ENCODE data around the gene PTPRF. TPM values are rescaled to one million over a fixed set of nuclear protein-coding genes. Genes with fewer than 3 reads are reported as not detected.

PTPRF gene
- polyA plus RNA-seq, 1 experiment: 68.3 TPM

DNA sequence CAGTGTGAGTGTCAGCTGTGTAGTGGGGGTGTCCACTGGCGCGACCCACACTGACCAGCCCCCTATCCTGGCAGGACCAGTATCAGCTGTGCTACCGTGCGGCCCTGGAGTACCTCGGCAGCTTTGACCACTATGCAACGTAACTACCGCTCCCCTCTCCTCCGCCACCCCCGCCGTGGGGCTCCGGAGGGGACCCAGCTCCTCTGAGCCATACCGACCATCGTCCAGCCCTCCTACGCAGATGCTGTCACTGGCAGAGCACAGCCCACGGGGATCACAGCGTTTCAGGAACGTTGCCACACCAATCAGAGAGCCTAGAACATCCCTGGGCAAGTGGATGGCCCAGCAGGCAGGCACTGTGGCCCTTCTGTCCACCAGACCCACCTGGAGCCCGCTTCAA is 91.2 kb downstream of the PTPRF start:
- TF ChIP-seq, protein P1, sequence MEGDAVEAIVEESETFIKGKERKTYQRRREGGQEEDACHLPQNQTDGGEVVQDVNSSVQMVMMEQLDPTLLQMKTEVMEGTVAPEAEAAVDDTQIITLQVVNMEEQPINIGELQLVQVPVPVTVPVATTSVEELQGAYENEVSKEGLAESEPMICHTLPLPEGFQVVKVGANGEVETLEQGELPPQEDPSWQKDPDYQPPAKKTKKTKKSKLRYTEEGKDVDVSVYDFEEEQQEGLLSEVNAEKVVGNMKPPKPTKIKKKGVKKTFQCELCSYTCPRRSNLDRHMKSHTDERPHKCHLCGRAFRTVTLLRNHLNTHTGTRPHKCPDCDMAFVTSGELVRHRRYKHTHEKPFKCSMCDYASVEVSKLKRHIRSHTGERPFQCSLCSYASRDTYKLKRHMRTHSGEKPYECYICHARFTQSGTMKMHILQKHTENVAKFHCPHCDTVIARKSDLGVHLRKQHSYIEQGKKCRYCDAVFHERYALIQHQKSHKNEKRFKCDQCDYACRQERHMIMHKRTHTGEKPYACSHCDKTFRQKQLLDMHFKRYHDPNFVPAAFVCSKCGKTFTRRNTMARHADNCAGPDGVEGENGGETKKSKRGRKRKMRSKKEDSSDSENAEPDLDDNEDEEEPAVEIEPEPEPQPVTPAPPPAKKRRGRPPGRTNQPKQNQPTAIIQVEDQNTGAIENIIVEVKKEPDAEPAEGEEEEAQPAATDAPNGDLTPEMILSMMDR (IDR thresholded peaks at IDR 0.05; ENCODE audit: low read depth, low read length): no peak
- no peaks in the 10 kb centered on the region for H3K27me3 ChIP-seq (ENCODE audit: control insufficient read depth, insufficient read depth, low read length)
- no peak overlapping the region for H3K27ac ChIP-seq (ENCODE audit: low read depth, low read length)
- DNase-seq (ENCODE audit: low read depth, low spot score): no peak
- POLR2A ChIA-PET: no interaction called here
- CTCF ChIA-PET: no interaction called here
- H3K4me3 ChIP-seq (ENCODE audit: low read depth, low read length): no peak overlapping the region
- no peaks in the 10 kb centered on the region for H3K9me3 ChIP-seq (ENCODE audit: control insufficient read depth, insufficient read depth, low read length)

DNA sequence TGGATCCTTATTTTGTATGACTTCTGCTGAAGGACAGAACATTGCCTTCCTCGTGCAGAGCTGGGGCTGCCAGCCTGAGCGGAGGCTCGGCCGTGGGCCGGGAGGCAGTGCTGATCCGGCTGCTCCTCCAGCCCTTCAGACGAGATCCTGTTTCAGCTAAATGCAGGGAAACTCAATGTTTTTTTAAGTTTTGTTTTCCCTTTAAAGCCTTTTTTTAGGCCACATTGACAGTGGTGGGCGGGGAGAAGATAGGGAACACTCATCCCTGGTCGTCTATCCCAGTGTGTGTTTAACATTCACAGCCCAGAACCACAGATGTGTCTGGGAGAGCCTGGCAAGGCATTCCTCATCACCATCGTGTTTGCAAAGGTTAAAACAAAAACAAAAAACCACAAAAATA is 91.8 kb downstream of the PTPRF start:
- Histone ChIP-seq H3K4me3 (ENCODE audit: low read depth, low read length) (no peak overlapping the region), H3K9me3 (ENCODE audit: control insufficient read depth, insufficient read depth, low read length) (no peaks in the 10 kb centered on the region), H3K27ac (ENCODE audit: low read depth, low read length) (no peak overlapping the region), H3K27me3 (ENCODE audit: control insufficient read depth, insufficient read depth, low read length) (no peaks in the 10 kb centered on the region)
- no peak for DNase-seq (ENCODE audit: low read depth, low spot score)
- TF ChIP-seq, protein P1 (IDR thresholded peaks at IDR 0.05; ENCODE audit: low read depth, low read length): no peak
- CTCF ChIA-PET: no interaction called here
- POLR2A ChIA-PET: no interaction called here

DNA sequence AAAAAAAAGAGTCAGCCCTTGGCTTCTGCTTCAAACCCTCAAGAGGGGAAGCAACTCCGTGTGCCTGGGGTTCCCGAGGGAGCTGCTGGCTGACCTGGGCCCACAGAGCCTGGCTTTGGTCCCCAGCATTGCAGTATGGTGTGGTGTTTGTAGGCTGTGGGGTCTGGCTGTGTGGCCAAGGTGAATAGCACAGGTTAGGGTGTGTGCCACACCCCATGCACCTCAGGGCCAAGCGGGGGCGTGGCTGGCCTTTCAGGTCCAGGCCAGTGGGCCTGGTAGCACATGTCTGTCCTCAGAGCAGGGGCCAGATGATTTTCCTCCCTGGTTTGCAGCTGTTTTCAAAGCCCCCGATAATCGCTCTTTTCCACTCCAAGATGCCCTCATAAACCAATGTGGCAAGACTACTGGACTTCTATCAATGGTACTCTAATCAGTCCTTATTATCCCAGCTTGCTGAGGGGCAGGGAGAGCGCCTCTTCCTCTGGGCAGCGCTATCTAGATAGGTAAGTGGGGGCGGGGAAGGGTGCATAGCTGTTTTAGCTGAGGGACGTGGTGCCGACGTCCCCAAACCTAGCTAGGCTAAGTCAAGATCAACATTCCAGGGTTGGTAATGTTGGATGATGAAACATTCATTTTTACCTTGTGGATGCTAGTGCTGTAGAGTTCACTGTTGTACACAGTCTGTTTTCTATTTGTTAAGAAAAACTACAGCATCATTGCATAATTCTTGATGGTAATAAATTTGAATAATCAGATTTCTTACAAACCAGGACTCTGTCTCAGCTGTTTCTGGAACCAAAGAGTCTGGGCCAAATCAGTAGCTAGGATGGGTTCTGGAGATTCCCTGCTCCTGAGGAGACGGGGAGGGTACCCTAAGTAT is 92.5 kb downstream of the PTPRF start:
- TF ChIP-seq, protein P1 (IDR thresholded peaks at IDR 0.05; ENCODE audit: low read depth, low read length): no peak
- H3K27me3 ChIP-seq (ENCODE audit: control insufficient read depth, insufficient read depth, low read length): no peaks in the 10 kb centered on the region
- ChIA-PET CTCF (no interaction called here), POLR2A (interaction anchor here (1.0 kb wide), 1 partner anchor 27 kb away, joined by 4 read pairs; the partner anchor contains the start of gene KDM4A)
- H3K27ac ChIP-seq (ENCODE audit: low read depth, low read length): no peak overlapping the region
- H3K9me3 ChIP-seq (ENCODE audit: control insufficient read depth, insufficient read depth, low read length): no peaks in the 10 kb centered on the region
- no peak for DNase-seq (ENCODE audit: low read depth, low spot score)
- H3K4me3 ChIP-seq (ENCODE audit: low read depth, low read length): no peak overlapping the region

DNA sequence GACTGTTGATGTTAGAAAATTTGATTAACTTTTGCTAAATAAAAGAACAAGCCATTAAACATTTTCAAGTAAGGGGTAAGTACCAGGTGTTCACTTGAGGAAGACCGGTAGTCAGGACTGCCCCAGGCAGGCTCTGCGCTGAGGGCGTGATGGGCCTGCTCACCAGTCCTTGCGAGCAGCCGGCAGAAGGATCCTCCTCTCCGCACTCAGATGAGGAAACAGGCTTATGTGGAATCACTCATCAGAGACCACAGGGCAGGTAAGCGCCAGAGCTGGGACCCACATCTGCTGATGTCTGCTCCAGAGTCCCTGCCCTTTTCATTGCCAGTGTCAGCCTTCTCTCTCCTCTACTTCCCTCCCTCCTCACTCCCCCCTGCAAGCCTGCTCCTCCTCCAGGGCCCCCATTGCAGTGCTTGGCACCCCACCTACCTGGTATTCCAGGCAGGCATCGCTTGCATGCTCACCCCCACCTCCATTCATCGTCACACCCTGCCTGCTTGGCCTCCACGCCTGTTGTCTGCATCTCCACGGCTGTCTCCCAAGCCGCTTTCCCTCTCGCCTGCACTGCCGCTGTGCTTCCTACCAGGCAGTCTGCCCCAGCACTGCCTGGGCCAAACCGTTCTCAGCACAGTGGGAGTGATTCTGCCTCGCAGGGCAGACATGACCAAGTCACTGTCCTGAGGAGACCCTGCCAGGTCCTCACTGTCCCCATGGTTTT is 94.5 kb downstream of the PTPRF start:
- no peak for DNase-seq (ENCODE audit: low read depth, low spot score)
- TF ChIP-seq, protein P1 (IDR thresholded peaks at IDR 0.05; ENCODE audit: low read depth, low read length): no peak
- Histone ChIP-seq H3K27me3 (ENCODE audit: control insufficient read depth, insufficient read depth, low read length) (no peaks in the 10 kb centered on the region), H3K9me3 (ENCODE audit: control insufficient read depth, insufficient read depth, low read length) (no peaks in the 10 kb centered on the region), H3K27ac (ENCODE audit: low read depth, low read length) (no peak overlapping the region), H3K4me3 (ENCODE audit: low read depth, low read length) (no peak overlapping the region)
- ChIA-PET POLR2A (no interaction called here), CTCF (no interaction called here)

DNA sequence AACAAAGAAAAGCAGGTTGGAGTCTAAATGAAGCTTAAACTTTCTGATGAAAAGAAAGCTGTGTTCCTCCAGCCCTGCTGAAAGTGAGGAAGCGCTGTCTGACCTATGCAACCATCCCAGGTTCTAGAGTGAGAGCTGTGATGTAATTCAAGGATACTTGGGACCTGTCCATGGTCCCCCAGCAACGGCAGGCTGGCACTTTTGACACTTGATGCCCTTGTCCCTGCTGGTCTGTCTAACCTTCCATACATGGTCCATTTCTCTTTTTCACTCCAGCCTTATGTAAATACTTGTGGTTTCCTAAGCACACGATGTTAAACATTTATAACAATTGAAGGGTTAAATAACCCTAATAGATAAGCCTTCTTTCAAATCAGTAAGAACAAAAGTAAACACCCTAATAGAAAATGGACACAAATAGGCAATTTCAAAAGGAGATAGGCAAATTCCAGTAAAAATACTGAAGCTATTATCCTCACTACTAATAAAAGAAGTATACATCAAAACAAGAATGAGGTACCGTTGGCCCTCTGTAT is 101.5 kb downstream of the PTPRF start:
- TF ChIP-seq, protein P1 (IDR thresholded peaks at IDR 0.05; ENCODE audit: low read depth, low read length): no peak
- no peak overlapping the region for H3K4me3 ChIP-seq (ENCODE audit: low read depth, low read length)
- H3K27ac ChIP-seq (ENCODE audit: low read depth, low read length): no peak overlapping the region
- POLR2A ChIA-PET: interaction anchor here (1.0 kb wide), 1 partner anchor 18 kb away, joined by 3 read pairs; the partner anchor contains the start of gene KDM4A
- CTCF ChIA-PET: no interaction called here
- no peak for DNase-seq (ENCODE audit: low read depth, low spot score)
- no peaks in the 10 kb centered on the region for H3K27me3 ChIP-seq (ENCODE audit: control insufficient read depth, insufficient read depth, low read length)
- H3K9me3 ChIP-seq (ENCODE audit: control insufficient read depth, insufficient read depth, low read length): no peaks in the 10 kb centered on the region

Data from AG04450 (cell line).